Measurements from ENCODE around the gene TEKT2.

TEKT2 gene

DNA sequence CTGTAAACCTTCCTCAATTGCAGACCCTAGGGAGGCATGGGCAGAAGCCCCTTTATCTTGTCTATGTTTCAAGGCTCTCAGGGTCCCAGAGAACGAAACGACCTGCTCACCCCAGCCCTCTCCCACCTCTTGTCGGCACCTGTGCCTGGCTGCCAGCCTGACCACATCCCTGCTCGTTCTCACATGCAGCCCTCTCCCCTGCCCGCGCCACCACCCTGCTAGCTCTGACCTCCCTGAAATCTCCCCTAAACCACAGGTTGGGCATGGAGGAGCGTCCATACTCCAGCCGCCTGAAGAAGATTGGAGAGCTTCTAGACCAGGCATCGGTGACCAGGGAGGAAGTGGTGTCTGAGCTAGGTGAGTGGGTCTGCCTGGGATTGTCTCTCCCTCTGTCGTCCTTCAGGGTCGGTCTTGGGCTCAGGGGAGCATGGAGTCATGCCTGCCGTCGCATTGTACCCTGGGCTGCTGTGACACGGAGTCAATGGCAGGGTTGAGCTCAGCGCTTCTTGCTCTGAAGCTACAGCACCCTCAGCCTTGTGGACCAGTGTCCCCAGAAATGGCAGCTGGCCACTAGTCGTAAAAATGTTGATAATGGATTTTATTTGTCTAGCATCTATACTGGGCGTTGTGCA lies 8.4 kb downstream of the TEKT2 start:
- TF ChIP-seq GATA3 (IDR thresholded peaks at IDR 0.05; ENCODE audit: low read depth, low read length) (no peak), GATA2 (IDR thresholded peaks at IDR 0.05; ENCODE audit: low read depth, low read length) (no peak)

DNA sequence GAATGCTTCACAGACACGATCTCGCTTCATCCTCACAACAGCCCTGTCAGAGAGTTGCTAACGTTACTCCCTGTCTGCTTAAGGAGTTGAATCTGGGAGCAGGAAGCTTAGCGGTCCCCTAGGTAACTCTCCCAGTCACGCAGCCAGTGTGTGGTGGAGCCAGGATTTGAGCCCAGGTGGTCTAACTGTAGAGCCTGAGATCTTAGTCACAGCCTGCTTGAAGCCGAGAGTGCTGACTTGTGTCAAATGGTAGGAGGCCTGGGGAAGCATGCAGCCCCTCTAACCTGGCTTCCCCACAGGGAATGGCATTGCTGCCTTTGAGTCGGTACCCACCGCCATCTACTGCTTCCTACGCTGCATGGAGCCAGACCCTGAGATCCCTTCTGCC lies 8.9 kb downstream of the TEKT2 start:
- TF ChIP-seq GATA3 (IDR thresholded peaks at IDR 0.05; ENCODE audit: low read depth, low read length) (no peak), GATA2 (IDR thresholded peaks at IDR 0.05; ENCODE audit: low read depth, low read length) (no peak)

DNA sequence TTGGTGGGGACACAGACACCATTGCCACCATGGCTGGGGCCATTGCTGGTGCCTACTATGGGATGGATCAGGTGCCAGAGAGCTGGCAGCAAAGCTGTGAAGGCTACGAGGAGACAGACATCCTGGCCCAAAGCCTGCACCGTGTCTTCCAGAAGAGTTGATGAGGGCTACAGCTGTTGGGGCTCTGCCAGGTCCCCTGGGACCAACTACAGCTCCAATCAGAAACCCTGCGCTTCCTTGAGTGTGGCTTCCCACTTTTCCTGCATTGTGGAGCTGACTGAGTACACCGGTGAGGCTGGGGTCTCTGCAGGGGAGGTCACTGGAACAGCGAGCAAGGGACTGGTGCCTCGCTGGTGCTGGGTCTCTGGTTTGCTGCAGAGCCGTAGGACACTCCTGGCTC lies 9.3 kb downstream of the TEKT2 start:
- no peak for TF ChIP-seq GATA2 (IDR thresholded peaks at IDR 0.05; ENCODE audit: low read depth, low read length)
- no peak for TF ChIP-seq GATA3 (IDR thresholded peaks at IDR 0.05; ENCODE audit: low read depth, low read length)

DNA sequence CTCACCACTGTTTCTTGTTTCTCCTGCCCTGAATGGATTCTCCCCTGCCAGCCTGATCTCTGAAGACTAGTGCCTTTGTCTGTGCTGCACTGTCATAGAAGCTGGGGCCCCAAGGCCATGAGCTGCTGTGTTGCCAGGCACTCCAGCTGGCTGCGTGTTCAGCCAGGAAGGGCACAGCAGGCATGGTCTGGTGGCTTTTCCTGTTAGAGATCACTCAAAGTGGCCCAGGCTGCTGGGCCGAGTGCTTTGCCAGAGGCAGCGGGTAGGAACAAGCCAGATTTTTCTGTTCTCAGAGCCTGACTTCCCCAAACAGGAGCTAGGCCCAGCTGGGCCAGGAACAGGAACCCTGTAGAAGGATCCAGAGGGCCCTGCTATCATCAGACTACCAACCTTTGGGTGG lies 10.0 kb downstream of the TEKT2 start:
- TF ChIP-seq GATA3 (IDR thresholded peaks at IDR 0.05; ENCODE audit: low read depth, low read length) = no peak
- TF ChIP-seq GATA2 (IDR thresholded peaks at IDR 0.05; ENCODE audit: low read depth, low read length) = no peak

DNA sequence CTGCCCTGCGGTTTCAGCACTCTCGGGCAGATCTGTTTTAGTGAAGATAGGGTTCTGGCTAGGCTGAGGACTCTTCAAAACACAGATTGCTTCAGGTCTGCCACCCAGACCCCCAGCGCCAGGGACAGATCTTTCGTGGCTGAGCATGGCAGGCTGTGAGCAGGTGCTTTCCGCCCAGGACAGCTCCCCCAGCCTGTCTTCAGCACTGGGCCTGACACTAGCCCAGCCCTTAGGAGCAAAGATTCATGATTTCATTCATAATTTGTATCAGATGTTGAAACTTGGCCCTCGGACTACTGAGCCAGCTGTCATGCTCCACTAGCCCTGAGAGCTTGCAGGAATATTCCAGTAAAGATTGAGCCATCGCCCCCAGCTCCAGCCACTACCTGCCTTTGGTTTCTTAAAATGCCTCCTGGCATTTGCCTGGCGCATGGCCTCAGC lies 10.7 kb downstream of the TEKT2 start:
- TF ChIP-seq GATA2 (IDR thresholded peaks at IDR 0.05; ENCODE audit: low read depth, low read length) (no peak), GATA3 (IDR thresholded peaks at IDR 0.05; ENCODE audit: low read depth, low read length) (no peak)

DNA sequence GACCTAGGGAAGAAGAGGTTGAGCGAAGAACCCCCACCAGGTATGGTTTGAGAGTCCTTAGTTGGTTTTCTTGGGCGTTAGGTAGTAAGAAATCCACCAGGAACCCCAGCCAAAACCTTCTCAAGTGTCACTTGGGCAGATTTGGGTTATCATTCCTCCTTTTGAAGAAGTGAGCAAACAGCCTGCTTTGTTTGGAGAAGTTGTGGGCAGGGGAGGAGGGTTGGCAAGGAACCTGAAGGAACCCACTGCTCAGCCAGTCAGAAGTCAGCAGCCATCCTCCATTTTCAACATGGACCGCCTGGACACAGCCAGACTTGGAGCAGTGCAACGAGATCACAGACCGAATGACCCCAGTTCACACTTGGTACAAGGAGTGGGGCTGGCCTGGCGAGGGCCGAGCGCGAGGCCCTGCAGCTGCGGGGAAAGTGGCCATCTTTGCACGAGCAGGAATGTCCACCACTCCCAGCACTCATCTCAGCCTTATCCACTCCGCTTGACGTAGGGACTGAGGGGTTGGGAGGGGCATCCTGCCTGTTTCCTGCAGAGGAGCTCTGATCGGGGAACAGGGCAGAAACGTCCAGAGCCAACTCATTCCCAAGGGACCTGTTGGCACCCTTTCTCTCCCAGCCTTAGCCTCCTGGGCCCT lies 12.0 kb downstream of the TEKT2 start:
- no peak for TF ChIP-seq GATA3 (IDR thresholded peaks at IDR 0.05; ENCODE audit: low read depth, low read length)
- TF ChIP-seq GATA2 (IDR thresholded peaks at IDR 0.05; ENCODE audit: low read depth, low read length) = no peak

DNA sequence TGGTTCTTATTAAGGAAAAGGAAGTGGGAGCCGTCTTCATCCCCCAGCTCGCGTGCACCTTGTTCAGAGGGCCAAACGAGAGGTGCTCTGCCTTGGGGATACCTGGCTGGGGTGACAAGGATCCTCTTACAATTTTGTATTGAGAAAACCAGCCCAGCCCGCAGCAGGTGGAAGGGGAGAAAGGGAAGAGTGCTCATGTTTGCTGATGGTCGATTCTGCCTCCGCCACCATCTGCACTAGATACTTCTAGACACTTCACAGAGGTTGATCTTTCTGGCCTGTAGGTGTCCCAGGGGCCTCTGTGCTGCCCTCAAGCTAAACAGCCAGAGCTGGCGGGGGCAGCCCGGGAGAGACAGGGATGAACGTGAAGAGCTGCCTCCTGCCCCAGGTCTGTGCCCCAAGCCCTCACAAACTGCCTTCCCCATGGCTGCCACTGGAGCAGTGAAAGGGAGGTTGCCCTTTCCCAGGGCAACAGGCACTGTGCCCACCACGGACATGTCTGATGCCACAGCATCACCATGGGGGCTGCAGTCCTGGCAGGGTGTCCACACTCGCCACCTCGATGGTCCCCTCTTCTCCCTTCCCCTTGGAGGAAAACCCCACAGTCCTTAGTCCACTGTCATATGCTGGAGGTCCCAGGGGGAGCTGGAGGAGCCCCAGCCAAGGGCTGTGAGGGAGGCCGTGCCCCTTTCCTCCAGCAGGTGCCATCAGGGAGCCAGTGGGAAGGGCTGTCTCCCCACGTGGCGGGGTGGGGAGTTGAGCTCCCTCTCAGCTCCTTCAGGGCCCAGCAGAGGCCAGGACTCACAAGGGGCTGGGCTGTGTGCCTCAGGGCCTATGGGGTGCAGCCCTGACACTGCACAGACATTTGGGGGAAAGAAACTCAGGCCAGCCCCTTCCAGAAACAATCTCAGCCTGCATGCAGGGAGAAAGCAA lies 12.9 kb downstream of the TEKT2 start:
- no peak for TF ChIP-seq GATA2 (IDR thresholded peaks at IDR 0.05; ENCODE audit: low read depth, low read length)
- TF ChIP-seq GATA3 (IDR thresholded peaks at IDR 0.05; ENCODE audit: low read depth, low read length) = no peak

DNA sequence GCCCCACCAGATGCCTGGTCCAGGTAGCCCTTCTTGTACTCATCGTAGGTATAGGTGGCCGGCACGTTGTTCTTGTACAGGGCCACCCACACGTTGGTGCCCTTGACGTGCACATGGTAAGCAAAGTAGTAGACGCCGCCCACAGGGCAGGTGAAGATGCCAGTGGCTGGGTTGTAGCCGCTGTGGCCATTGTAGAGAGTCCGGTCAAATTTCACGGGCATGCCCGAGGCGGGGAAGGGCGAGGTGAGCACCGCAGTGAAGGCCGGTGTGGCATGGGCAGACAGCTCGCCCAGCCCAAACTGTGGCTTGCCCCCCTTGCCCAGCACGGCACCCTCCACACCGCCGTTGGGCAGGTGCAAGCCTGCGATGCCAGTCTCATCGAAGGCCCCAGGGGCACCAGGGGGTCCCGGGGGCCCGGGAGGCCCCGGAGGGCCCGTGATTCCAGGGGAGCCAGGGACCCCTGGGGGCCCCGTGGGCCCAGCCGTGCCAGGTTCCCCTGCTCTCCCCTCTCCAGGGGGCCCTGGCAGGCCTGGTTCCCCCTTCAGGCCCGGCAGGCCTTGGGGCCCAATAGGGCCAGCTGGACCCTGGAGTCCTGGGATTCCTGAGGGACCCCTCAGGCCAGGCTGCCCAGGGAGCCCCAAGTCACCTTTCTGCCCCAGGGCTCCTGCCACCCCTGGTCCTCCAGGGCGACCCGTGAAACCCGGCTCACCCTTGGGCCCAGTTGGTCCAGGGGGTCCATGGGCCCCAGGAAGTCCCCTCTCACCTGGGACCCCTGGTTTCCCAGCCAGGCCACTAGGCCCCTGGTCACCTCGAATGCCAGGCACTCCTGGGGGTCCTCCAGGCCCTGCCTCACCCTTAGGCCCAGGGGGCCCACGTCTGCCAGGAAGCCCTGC lies 14.0 kb downstream of the TEKT2 start:
- no peak for TF ChIP-seq GATA2 (IDR thresholded peaks at IDR 0.05; ENCODE audit: low read depth, low read length)
- no peak for TF ChIP-seq GATA3 (IDR thresholded peaks at IDR 0.05; ENCODE audit: low read depth, low read length)

DNA sequence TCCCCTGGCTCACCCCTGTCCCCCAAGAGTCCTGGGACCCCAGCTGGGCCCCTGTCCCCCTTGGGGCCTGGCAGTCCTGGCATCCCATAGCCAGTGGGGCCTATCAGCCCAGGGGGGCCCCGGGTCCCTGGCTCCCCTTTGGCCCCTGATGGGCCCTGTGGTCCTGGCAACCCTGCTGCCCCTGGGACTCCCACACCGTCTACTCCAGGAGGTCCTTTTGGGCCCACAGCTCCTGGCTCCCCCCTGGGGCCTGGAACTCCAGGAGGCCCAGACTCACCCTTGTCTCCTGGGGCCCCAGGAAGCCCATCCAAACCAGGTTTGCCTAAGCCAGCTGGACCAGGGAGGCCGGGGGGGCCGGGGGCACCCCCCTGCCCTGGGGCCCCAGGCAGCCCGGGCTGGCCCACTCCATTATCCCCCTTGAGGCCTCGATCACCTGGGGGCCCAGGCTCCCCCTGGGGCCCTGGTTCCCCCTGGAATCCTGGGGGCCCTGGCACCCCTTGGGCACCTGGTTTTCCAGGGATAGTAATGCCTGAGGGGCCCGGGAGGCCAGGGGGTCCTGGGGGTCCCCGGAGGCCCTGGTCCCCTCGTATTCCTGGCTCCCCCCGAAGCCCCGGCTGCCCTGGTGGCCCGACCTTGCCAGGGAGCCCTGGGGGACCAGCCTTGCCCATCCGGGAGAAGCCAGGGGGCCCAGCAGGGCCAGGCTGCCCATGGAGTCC lies 14.9 kb downstream of the TEKT2 start:
- TF ChIP-seq GATA3 (IDR thresholded peaks at IDR 0.05; ENCODE audit: low read depth, low read length) = no peak
- TF ChIP-seq GATA2 (IDR thresholded peaks at IDR 0.05; ENCODE audit: low read depth, low read length) = no peak

DNA sequence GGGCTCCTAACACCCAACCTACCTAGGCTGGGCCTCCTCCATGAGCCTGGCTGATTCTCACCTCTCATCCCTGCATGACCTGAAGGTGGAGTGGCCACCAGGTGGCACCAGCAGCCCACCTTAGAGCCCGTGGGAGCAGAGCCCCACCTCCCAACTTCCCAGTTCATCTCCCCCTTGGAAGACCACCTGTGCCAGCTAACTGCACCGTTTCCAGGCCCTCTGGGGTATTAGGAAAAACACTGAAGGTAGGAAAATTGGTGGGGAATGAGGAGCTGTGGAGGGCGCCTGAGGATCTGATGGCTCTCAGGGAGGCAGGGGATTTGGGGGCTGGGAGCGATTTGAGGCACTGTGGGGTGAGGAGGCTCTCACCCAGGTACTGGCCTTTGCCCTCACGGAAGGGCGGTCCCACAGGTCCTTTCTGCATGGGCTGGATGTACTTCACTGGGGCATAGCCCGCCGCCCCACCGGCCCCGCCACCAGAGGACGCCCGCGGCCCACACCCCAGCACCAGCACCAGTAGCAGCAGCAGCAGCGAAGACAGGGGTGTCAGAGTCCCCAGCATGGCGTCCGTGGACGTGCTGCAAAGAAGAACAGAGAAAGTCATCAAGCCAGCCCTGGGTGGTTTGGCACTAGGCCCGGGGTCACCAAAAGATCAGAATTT lies 15.9 kb downstream of the TEKT2 start:
- no peak for TF ChIP-seq GATA2 (IDR thresholded peaks at IDR 0.05; ENCODE audit: low read depth, low read length)
- no peak for TF ChIP-seq GATA3 (IDR thresholded peaks at IDR 0.05; ENCODE audit: low read depth, low read length)

DNA sequence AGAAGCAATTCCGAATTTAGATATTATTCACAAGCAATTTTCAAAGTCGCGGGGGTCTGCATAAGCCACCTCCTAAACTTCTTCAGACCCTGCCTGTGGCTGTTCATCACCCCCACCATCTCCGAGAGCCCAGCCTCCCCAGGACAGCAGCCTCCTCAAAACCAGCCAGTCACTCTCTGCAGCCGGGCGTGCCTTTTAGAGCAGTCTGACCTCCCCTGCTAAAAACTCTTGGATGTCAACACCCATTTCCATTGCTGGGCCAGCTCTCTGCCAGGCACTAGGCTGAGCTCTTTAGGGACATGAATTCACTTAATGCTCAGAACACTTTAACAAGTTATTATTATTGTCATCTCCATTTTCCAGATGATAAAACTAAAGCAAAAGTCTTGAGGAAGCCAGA lies 16.5 kb downstream of the TEKT2 start:
- no peak for TF ChIP-seq GATA3 (IDR thresholded peaks at IDR 0.05; ENCODE audit: low read depth, low read length)
- TF ChIP-seq GATA2 (IDR thresholded peaks at IDR 0.05; ENCODE audit: low read depth, low read length) = no peak

DNA sequence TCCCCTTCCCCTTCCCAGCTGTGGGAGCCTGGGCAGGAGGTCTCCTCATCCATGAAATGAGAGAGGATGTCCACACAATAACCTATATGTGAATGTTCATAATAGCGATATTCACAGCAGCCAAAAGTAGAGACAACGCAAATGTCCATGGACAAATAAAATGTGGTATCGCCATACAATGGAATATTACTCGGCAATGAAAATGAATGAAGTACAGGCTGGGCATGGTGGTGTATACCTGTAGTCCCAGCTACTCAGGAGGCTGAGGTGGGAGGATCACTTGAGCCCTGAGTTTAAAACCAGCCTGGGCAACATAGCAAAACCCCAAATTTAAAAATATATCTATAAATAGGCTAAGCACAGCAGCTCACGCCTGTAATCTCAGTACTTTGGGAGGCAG lies 17.7 kb downstream of the TEKT2 start:
- TF ChIP-seq GATA2 (IDR thresholded peaks at IDR 0.05; ENCODE audit: low read depth, low read length) = no peak
- no peak for TF ChIP-seq GATA3 (IDR thresholded peaks at IDR 0.05; ENCODE audit: low read depth, low read length)

DNA sequence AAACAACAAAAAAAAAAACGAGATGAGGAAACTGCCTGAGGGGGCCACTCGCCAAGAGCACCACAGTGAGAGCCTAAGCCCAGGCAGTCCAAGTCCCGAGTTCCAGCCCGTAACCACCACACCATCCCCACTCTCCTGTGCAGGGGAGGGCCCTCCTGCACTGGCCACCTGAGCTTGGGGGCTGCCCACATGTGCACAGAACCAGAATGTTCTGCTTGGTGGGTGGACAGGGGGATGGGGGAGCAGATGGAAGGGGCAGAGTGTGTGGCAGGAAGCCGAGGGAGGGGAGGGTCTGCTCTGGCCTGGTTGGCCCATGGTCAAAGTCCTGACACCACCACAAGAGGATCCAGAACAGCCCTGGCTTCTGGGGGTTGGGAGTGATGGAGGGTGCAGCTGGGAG lies 22.4 kb downstream of the TEKT2 start:
- TF ChIP-seq GATA2 (IDR thresholded peaks at IDR 0.05; ENCODE audit: low read depth, low read length) (no peak), GATA3 (IDR thresholded peaks at IDR 0.05; ENCODE audit: low read depth, low read length) (no peak)

Measured in SH-SY5Y (cell line).